Measurements from ENCODE around the gene SELE. TPM values are rescaled to one million over a fixed set of nuclear protein-coding genes. Genes with fewer than 3 reads are reported as not detected.
A peak's percentile ranks its signal among the peaks of the same experiment; 100 is the strongest.
"Not testable (repeated sequence)": the region's sequence is repeated elsewhere in the genome, so short reads cannot be mapped to it uniquely, and the experiment has no call there.

SELE gene
- total RNA-seq, 2 experiments from 2014 or later, result not detected

DNA sequence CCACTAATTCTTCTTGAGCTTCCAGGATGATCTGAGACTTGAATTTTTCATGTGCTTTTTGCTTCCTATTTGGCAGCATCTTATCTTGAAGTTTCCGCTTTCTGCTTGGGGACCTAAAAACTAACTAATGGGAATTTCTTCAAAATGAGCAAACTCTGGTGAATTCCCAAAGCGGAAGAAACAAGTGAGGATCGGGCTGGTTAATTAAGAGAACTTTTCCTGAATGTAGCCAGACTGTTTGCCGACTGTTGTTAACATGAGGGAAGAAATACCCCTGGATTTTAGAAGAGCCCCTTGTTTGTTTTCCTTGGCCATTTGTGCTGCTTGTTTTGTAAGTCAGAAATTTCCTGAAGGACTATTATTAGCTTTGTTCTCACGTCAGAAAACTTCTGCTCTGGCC, 6.1 kb upstream of the SELE start:
- no peak overlapping the region for H3K27ac Mint-ChIP-seq
- H3K36me3 Mint-ChIP-seq, result peaks cover 2% of the 10 kb centered on the region
- H3K4me3 Mint-ChIP-seq, result no peak overlapping the region
- no peaks in the 10 kb centered on the region for H3K4me1 Mint-ChIP-seq
- H3K9me3 Mint-ChIP-seq, result peaks cover 4% of the 10 kb centered on the region
- no peak for DNase-seq
- H3K27me3 Mint-ChIP-seq, result peaks cover 27% of the 10 kb centered on the region

DNA sequence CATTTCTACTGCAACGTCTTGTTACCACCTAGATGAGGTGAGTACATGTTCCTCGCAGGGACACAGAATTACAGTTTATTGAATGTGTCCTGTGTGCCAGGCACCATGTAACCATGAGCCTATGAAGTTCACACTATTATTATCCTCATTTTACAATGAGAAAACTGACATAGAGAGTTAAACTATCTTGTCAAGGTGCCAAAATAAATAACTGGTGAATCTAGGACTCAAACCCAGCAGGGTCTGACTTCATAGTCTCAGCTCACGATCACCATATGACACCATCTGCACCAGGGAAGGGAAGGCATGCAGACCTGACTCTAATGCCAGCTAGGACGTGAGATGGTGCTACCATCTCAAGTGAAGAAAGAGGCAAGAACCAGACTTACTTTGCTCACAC, 2.4 kb downstream of the SELE start:
- Mint-ChIP-seq H3K4me3 (no peak overlapping the region), H3K36me3 (no peaks in the 10 kb centered on the region), H3K9me3 (no peaks in the 10 kb centered on the region), H3K4me1 (no peaks in the 10 kb centered on the region), H3K27ac (no peak overlapping the region), H3K27me3 (peaks cover 20% of the 10 kb centered on the region)
- no peak for DNase-seq

DNA sequence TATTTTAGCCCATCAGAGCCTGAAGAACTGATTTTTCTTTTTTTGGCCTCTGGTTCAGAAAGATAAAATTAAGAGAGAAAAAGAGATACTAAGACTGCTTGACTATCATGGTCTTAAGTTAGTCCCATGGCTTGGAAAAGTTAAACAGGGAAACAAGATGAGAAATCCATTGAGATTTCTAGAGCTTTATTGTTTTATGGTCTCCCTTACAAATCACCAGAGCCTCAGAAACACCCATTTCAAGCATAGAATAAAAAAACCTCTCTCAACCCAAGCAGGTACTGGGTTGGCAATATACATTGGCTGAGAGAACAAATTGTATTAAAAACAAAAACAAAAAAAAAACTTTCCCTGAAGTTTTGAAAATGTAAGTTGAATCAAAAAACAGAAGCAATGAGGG, 3.9 kb downstream of the SELE start:
- H3K27me3 Mint-ChIP-seq, result peaks cover 11% of the 10 kb centered on the region
- no peak overlapping the region for H3K27ac Mint-ChIP-seq
- H3K36me3 Mint-ChIP-seq, result no peaks in the 10 kb centered on the region

DNA sequence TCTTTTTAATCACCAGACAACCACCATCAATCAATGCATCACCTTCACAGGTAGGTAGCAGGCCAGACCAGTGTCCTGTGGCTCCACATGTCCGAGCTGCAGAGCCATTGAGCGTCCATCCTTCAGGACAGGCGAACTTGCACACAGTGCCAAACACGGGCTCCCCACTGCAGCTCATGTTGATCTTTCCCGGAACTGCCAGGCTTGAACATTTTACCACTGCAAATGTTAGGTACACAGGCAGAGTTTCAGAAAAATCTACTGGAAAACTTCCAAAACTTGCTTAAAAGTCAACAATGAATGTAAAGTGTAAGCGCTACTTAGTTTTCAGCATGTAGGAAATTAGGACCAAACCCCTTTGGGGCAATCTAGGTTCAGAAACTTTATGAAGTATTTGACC, 6.6 kb downstream of the SELE start:
- H3K27me3 Mint-ChIP-seq, result peaks cover 11% of the 10 kb centered on the region
- H3K4me1 Mint-ChIP-seq, result no peaks in the 10 kb centered on the region
- no peaks in the 10 kb centered on the region for H3K9me3 Mint-ChIP-seq
- no peak for DNase-seq
- H3K27ac Mint-ChIP-seq, result no peak overlapping the region
- H3K36me3 Mint-ChIP-seq, result no peaks in the 10 kb centered on the region
- no peak overlapping the region for H3K4me3 Mint-ChIP-seq

More for the DNA sequence above, 3.9 kb downstream of the SELE start:
- H3K4me1 Mint-ChIP-seq, result no peaks in the 10 kb centered on the region
- no peak for DNase-seq
- H3K9me3 Mint-ChIP-seq, result no peaks in the 10 kb centered on the region
- no peak overlapping the region for H3K4me3 Mint-ChIP-seq

DNA sequence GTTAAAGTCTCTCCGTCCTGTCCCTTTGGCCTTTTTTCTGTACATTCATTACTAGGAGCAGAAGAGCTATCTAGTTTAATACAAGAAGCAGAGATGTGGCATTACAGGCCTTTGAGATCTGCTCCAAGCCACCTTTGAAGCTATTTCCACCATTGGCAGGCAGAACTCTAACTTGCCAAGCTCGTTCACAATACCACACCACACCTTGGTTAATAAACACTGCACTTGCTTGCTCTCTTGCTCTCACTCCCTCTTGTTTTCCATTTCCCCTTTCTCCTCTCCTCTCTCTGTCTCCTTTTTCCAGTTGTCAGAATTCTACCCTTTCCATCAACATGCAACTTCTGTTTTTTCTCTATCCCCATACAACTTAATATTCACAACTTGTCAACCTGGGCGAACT, 7.0 kb downstream of the SELE start:
- no peaks in the 10 kb centered on the region for H3K36me3 Mint-ChIP-seq
- H3K4me3 Mint-ChIP-seq, result no peak overlapping the region
- H3K4me1 Mint-ChIP-seq, result no peaks in the 10 kb centered on the region
- no peak overlapping the region for H3K27ac Mint-ChIP-seq
- no peaks in the 10 kb centered on the region for H3K9me3 Mint-ChIP-seq
- H3K27me3 Mint-ChIP-seq, result peaks cover 11% of the 10 kb centered on the region
- no peak for DNase-seq

DNA sequence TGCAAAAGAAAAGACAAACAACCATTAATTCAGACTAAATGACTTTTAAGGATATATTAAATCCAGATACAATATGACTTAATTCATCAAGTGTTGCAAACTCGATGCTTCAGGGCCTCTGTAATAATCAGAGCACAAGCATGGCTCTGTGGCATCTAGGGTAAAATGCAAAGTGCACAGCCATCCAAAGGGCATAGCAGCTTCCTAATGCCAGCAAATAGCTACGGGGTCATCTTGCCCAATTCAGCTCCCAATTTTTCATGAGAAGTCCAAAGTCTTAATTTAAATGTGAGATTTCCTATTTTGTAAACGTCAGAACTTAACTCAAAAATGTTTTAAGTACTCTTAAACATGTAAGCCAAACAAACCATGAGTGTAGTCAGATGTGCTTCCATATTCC, 7.9 kb downstream of the SELE start:
- H3K9me3 Mint-ChIP-seq, result no peaks in the 10 kb centered on the region
- H3K27ac Mint-ChIP-seq, result no peak overlapping the region

DNA sequence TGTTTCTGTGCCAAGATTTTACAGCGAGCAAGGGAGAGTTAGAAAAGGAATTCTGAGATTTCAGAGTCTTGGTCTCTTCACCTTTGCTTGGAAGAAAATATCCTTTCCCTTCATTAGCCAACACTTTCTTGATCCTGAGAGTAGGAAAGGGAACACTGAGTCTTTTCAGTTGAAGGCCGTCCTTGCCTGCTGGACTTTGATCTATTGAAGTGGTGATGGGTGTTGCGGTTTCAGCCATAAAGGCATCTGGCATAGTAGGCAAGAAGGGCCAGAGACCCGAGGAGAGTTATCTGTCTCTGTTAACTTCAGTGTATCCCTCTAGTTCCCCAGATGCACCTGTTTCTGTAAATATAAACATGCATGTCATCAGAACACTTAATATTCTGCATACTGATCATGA, 9.7 kb downstream of the SELE start:
- no peak for DNase-seq
- H3K27me3 Mint-ChIP-seq, result peaks cover 11% of the 10 kb centered on the region
- H3K4me3 Mint-ChIP-seq, result no peak overlapping the region
- no peak overlapping the region for H3K27ac Mint-ChIP-seq
- no peaks in the 10 kb centered on the region for H3K4me1 Mint-ChIP-seq
- no peaks in the 10 kb centered on the region for H3K9me3 Mint-ChIP-seq
- H3K36me3 Mint-ChIP-seq, result no peaks in the 10 kb centered on the region

More for the DNA sequence above, 7.9 kb downstream of the SELE start:
- Mint-ChIP-seq H3K4me3 (no peak overlapping the region), H3K27me3 (peaks cover 11% of the 10 kb centered on the region), H3K36me3 (no peaks in the 10 kb centered on the region), H3K4me1 (no peaks in the 10 kb centered on the region)
- DNase-seq, result no peak

DNA sequence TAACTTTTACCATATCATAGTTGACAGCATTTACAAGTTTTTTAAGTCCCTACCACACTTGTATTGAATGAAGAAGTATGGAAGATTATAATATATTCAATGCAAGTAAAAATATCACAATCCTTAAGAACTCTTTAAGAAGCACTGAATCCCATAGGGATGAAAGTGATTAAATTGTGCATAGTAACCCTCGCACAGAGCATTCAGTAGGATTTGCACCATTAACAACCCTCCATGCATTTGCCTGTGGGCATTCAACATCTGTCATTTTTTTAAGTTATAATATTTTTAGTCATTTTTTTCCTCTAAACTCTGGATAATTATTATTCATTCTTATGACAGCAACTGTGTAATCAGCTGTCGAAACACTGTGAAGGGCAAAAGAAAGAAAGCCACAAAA, 10.1 kb downstream of the SELE start:
- DNase-seq, result no peak
- H3K27me3 Mint-ChIP-seq, result peaks cover 8% of the 10 kb centered on the region
- no peak overlapping the region for H3K4me3 Mint-ChIP-seq
- H3K27ac Mint-ChIP-seq, result no peak overlapping the region
- H3K9me3 Mint-ChIP-seq, result no peaks in the 10 kb centered on the region
- H3K36me3 Mint-ChIP-seq, result no peaks in the 10 kb centered on the region
- H3K4me1 Mint-ChIP-seq, result no peaks in the 10 kb centered on the region

DNA sequence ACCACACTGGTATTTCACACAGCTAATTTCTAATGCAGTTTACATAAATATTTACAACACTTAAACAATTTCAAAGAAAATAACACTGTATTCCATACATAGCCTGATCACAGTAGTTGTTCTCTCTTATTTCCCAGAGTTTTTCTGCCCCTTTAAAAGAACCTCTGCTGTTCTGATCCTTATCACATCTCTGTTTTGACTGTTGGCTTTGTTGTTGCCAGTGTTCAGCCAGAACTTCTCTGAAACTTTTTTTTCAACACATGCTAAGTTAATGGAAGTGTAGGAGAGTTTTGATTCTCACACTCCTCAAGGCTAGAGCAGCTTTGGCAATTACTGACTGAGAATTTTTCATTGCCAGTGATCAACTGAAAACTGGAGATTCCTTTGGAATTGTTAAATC, 11.1 kb downstream of the SELE start:
- Mint-ChIP-seq H3K9me3 (no peaks in the 10 kb centered on the region), H3K27me3 (peaks cover 7% of the 10 kb centered on the region), H3K4me1 (no peaks in the 10 kb centered on the region), H3K36me3 (no peaks in the 10 kb centered on the region), H3K4me3 (no peak overlapping the region), H3K27ac (no peak overlapping the region)
- no peak for DNase-seq

DNA sequence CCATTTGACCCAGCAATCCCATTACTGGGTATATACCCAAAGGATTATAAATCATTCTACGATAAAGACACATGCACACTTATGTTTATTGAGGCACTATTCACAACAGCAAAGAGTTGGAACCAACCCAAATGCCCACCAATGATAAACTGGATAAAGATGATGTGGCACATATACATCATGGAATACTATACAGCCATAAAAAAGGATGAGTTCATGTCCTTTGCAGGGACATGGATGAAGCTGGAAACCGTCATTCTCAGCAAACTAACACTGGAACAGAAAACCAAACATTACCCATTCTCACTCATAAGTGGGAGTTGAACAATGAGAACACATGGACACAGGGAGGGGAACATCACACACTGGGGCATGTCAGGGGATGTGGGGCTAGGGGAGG, 18.8 kb downstream of the SELE start:
- not testable (repeated sequence) for H3K27ac Mint-ChIP-seq, H3K4me1 Mint-ChIP-seq

DNA sequence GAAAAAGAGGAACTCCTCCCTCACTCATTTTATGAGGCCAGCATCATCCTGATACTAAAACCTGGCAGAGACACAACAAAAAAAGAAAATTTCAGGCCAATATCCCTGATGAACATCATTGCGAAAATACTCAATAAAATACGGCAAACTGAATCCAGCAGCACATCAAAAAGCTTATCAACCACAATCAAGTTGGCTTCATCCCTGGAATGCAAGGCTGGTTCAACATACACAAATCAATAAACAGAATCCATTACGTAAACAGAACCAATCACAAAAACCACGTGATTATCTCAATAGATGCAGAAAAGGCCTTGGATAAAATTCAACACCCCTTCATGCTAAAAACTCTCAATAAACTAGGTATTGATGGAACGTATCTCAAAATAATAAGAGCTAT, 20.8 kb downstream of the SELE start:
- Mint-ChIP-seq H3K36me3 (peaks cover 16% of the 10 kb centered on the region), H3K9me3 (peaks cover 14% of the 10 kb centered on the region)
- not testable (repeated sequence) for H3K27me3 Mint-ChIP-seq, DNase-seq, H3K27ac Mint-ChIP-seq, H3K4me1 Mint-ChIP-seq, H3K4me3 Mint-ChIP-seq

More for the DNA sequence above, 18.8 kb downstream of the SELE start:
- peaks cover 14% of the 10 kb centered on the region for H3K9me3 Mint-ChIP-seq
- H3K4me3 Mint-ChIP-seq, H3K36me3 Mint-ChIP-seq, DNase-seq, H3K27me3 Mint-ChIP-seq: not testable (repeated sequence)

DNA sequence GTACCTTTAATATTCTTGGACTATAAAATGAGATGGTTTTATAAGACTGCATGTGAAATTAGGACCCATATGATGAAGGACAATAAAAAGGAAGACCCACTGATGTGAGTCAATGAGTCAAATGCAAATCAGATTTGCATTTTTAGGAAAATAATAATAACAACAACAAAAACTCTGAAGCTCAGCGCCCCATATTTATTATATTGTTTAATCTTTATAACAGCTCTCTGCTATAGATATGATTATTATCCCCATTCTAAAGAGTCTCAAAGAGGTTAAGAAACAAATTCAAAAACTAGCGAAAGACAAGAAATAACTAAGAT, 21.6 kb downstream of the SELE start:
- Mint-ChIP-seq H3K27me3 (no peaks in the 10 kb centered on the region), H3K4me3 (no peak overlapping the region), H3K9me3 (peaks cover 13% of the 10 kb centered on the region), H3K36me3 (peaks cover 18% of the 10 kb centered on the region), H3K4me1 (peaks cover 12% of the 10 kb centered on the region), H3K27ac (peak overlapping the region; percentile 72)
- DNase-seq, result no peak

DNA sequence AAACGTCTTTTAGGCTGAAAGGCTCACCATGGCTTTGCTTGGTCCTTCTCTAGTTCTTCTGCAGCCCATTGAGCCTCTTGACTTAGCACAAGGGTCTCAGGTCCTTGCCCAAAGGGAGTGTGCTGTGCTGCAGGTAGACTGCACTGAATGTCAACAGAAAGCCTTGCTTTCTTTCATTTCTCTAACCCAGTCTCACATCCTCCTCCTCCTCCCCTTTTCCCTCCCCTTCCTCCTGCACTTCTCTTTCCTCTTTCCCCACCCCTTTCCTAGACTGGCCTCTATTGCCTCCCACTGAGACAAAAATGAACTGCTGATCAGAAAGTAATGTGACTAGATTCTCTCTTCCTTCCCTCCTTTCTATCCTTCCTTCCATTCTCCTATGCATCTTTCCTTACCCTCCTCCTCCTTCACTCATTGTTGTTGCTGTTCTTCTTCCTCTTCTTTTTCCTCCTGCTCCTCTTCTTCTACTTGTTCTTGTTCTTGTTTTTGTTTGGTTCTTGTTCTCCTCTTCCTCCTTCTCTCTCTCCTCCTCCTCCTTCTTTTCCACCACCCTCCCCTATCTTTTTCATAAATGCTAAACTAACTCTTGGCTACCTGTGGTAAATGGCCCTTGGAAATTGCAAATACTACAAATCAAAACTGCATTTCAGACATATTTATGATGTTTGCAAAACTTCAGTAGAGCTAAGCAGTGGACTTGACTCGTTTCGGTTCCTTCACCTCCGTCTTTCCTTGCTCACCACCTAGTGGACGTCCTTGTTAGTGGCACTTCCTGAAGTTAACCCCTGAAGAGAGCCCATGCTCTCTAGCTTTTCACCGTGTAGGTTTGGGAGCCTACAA, 22.2 kb downstream of the SELE start, which contains the start of gene SELL:
TSS of gene SELL (minus strand) at position 152 of the 840 bp plus-strand sequence. CDS start at position 30, 122 bp downstream.
- Mint-ChIP-seq H3K9me3 (peaks cover 10% of the 10 kb centered on the region), H3K4me3 (peak within 1 kb of the TSS; percentile 81), H3K27me3 (no peaks in the 10 kb centered on the region), H3K36me3 (peaks cover 23% of the 10 kb centered on the region), H3K27ac (peak within 1 kb of the TSS; percentile 90), H3K4me1 (peaks cover 18% of the 10 kb centered on the region)
- DNase-seq, result peak; percentile 68

DNA sequence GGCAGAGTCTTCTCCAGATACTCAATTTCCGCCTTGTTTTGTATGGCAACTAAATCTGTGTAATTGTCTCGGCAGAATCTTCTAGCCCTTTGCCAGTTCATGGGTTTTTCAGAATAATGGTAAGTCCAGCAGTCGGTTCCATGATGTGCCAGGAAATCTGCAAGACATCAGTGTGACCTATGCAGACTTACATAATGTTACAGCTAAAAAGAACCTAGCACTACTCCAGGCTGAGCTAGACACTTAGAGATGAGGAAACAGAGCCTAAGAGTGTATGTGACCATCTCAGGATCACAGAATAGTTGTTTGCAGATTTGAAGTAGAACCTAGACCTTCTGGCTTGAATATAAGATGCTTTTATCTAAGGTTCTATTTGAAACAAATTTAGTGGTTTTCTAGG, 25.2 kb downstream of the SELE start:
- peak overlapping the region; percentile 90 for H3K27ac Mint-ChIP-seq
- H3K4me1 Mint-ChIP-seq, result peaks cover 47% of the 10 kb centered on the region
- peaks cover 3% of the 10 kb centered on the region for H3K9me3 Mint-ChIP-seq
- DNase-seq, result no peak
- no peaks in the 10 kb centered on the region for H3K27me3 Mint-ChIP-seq
- H3K36me3 Mint-ChIP-seq, result peaks cover 53% of the 10 kb centered on the region
- peak overlapping the region; percentile 81 for H3K4me3 Mint-ChIP-seq

DNA sequence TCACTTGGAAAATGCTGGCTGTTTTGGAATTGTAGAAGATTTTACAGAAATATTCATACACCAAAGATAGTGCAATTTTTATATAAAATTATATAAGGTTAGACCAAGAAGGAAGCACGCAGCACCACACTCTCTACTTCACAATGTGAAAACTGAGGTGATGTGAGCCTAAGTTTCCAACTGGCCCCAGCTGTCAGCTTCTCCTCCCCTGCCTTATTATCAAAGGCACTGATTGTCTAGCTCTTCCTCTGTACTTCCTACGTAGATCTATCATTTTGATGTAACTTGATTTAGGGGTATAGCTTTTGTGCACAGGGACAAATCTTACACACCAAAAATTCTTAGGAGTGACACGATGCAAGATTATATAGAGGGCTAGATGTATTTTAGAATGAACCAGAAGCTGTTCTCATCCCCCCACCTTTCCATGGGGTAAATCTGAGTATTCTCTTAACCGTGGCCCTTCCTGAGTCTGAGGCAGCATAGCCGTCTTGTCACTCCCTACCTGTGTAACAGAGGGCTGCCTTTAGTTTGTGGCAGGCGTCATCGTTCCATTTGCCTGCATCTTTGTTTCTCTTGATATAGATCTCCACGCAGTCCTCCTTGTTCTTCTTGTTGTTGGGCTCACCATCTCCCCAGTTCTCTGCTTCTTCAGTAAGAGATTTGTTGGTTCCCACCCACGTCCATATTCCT, 25.8 kb downstream of the SELE start:
- Mint-ChIP-seq H3K4me1 (peaks cover 52% of the 10 kb centered on the region), H3K4me3 (peak overlapping the region; percentile 81), H3K27me3 (no peaks in the 10 kb centered on the region), H3K9me3 (no peaks in the 10 kb centered on the region), H3K27ac (peak overlapping the region; percentile 90), H3K36me3 (peaks cover 58% of the 10 kb centered on the region)
- no peak for DNase-seq

DNA sequence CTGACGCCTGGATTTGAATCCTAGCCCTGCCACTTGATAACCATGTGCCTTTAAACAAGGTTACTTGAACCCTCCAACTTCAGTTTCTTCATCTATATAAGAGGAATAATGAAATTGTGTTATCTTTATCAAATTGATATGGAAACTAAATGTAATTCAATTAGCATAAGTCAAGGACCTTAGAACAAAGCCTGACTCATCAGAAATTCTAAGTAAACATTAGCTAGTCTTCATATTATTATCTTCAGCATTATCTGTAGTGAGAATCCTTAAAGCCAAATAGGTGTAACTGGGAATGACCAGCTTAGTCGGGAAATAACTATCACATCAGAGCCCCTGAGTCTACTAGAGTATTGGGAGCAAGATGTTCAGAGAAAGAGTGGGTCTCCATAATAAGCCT, 29.1 kb downstream of the SELE start:
- H3K36me3 Mint-ChIP-seq, result peaks cover 85% of the 10 kb centered on the region
- peak overlapping the region; percentile 93 for H3K27ac Mint-ChIP-seq
- peak overlapping the region; percentile 35 for H3K4me3 Mint-ChIP-seq

More for the DNA sequence above, 29.1 kb downstream of the SELE start:
- peaks cover 79% of the 10 kb centered on the region for H3K4me1 Mint-ChIP-seq
- no peak for DNase-seq
- H3K9me3 Mint-ChIP-seq, result peaks cover 5% of the 10 kb centered on the region
- H3K27me3 Mint-ChIP-seq, result no peaks in the 10 kb centered on the region

Data from activated naive CD8-positive, alpha-beta T cell treated with anti-CD3 and anti-CD28 coated beads for 36 hours (primary cell).